Ishikawa (cell line): ENCODE results near the gene FBXO28.

Experiments
- CEBPB ChIP-seq: IDR thresholded peaks from 2 replicates; pipeline ENCODE4 v1.6.1; 2012
- CREB1 ChIP-seq: IDR thresholded peaks from 2 replicates; pipeline ENCODE4 v1.6.1; 2012; ENCODE audit warnings: low read depth
- EGR1 ChIP-seq: IDR thresholded peaks from 2 replicates; pipeline ENCODE4 v1.6.1; 2012
- EP300 ChIP-seq: IDR thresholded peaks from 2 replicates; pipeline ENCODE4 v1.6.1; 2012; ENCODE audit warnings: borderline replicate concordance
- FOXM1 ChIP-seq: IDR thresholded peaks from 2 replicates; pipeline ENCODE4 v1.6.1; 2012; ENCODE audit warnings: low read depth, borderline replicate concordance
- MAX ChIP-seq: IDR thresholded peaks from 2 replicates; pipeline ENCODE4 v1.6.1; 2012
- NFIC ChIP-seq: IDR thresholded peaks from 2 replicates; pipeline ENCODE4 v1.6.1; 2012
- RAD21 ChIP-seq: IDR thresholded peaks from 2 replicates; pipeline ENCODE4 v1.6.1; 2012; ENCODE audit warnings: low read depth
- TAF1 ChIP-seq: IDR thresholded peaks from 2 replicates; pipeline ENCODE4 v1.6.1; 2012; ENCODE audit warnings: low read depth, mild to moderate bottlenecking
- TCF12 ChIP-seq: IDR thresholded peaks from 2 replicates; pipeline ENCODE4 v1.6.1; 2012; ENCODE audit warnings: low read depth
- TEAD4 ChIP-seq: IDR thresholded peaks from 2 replicates; pipeline ENCODE4 v1.6.1; 2012
- YY1 ChIP-seq: IDR thresholded peaks from 2 replicates; pipeline ENCODE4 v1.6.1; 2012; ENCODE audit warnings: low read depth
- ZBTB7A ChIP-seq: IDR thresholded peaks from 2 replicates; pipeline ENCODE4 v1.6.1; 2012; ENCODE audit warnings: low read depth
- TF ChIP-seq, protein P1 (sequence below): IDR thresholded peaks from 2 replicates; pipeline ENCODE4 v1.6.1; 2012; ENCODE audit warnings: low read depth, mild to moderate bottlenecking
- TF ChIP-seq, protein P2 (sequence below): IDR thresholded peaks from 2 replicates; pipeline ENCODE4 v1.6.1; 2012

Gene FBXO28

GRCh38 chr1:224151117-224151516 is 37.2 kb downstream of the FBXO28 start:
- no peak for TF ChIP-seq FOXM1
- no peak for TF ChIP-seq TAF1
- no peak for TF ChIP-seq YY1
- no peak for TF ChIP-seq CREB1
- TF ChIP-seq MAX = no peak
- no peak for TF ChIP-seq CEBPB
- no peak for TF ChIP-seq ZBTB7A
- TF ChIP-seq NFIC = no peak
- TF ChIP-seq, protein P1, sequence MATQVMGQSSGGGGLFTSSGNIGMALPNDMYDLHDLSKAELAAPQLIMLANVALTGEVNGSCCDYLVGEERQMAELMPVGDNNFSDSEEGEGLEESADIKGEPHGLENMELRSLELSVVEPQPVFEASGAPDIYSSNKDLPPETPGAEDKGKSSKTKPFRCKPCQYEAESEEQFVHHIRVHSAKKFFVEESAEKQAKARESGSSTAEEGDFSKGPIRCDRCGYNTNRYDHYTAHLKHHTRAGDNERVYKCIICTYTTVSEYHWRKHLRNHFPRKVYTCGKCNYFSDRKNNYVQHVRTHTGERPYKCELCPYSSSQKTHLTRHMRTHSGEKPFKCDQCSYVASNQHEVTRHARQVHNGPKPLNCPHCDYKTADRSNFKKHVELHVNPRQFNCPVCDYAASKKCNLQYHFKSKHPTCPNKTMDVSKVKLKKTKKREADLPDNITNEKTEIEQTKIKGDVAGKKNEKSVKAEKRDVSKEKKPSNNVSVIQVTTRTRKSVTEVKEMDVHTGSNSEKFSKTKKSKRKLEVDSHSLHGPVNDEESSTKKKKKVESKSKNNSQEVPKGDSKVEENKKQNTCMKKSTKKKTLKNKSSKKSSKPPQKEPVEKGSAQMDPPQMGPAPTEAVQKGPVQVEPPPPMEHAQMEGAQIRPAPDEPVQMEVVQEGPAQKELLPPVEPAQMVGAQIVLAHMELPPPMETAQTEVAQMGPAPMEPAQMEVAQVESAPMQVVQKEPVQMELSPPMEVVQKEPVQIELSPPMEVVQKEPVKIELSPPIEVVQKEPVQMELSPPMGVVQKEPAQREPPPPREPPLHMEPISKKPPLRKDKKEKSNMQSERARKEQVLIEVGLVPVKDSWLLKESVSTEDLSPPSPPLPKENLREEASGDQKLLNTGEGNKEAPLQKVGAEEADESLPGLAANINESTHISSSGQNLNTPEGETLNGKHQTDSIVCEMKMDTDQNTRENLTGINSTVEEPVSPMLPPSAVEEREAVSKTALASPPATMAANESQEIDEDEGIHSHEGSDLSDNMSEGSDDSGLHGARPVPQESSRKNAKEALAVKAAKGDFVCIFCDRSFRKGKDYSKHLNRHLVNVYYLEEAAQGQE = no peak
- TF ChIP-seq EGR1 = no peak
- no peak for TF ChIP-seq RAD21
- no peak for TF ChIP-seq TEAD4
- TF ChIP-seq, protein P2, sequence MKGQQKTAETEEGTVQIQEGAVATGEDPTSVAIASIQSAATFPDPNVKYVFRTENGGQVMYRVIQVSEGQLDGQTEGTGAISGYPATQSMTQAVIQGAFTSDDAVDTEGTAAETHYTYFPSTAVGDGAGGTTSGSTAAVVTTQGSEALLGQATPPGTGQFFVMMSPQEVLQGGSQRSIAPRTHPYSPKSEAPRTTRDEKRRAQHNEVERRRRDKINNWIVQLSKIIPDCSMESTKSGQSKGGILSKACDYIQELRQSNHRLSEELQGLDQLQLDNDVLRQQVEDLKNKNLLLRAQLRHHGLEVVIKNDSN = no peak
- no peak for TF ChIP-seq TCF12
- TF ChIP-seq EP300 = no peak

DNA sequence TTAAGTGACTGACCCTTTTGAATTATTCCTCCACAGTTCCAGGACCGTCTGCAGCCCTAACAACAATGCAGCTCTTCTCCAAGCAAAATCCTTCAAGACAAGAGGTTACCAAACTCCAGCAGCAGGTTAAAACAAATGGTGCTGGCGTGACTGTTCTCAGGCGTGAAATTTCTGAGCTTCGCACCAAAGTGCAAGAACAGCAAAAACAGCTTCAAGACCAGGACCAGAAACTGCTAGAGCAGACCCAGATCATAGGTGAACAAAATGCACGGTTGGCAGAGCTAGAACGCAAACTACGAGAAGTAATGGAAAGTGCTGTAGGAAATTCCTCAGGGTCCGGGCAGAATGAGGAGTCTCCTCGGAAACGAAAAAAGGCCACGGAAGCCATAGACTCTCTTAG is 43.4 kb downstream of the FBXO28 start:
- TF ChIP-seq TCF12 (no peak), CREB1 (no peak), YY1 (no peak), EGR1 (no peak), ZBTB7A (no peak), RAD21 (no peak), TAF1 (no peak), MAX (no peak), TEAD4 (no peak), FOXM1 (no peak), CEBPB (no peak), EP300 (no peak)
- TF ChIP-seq, protein P1 = no peak
- TF ChIP-seq, protein P2 = no peak

- TF ChIP-seq TCF12 (no peak), CEBPB (no peak), RAD21 (no peak), CREB1 (no peak), MAX (no peak), ZBTB7A (no peak), YY1 (no peak), EP300 (no peak), EGR1 (no peak), NFIC (no peak), TAF1 (no peak), TEAD4 (no peak), FOXM1 (no peak)
- TF ChIP-seq, protein P2 = no peak
- TF ChIP-seq, protein P1 = no peak
Observed at GRCh38 chr1:224159541-224159940, 45.6 kb downstream of the FBXO28 start.

GRCh38 chr1:224160171-224160682 is 46.3 kb downstream of the FBXO28 start:
- TF ChIP-seq YY1 (no peak), TEAD4 (no peak), CEBPB (no peak), TCF12 (no peak), TAF1 (no peak), CREB1 (no peak), NFIC (no peak), MAX (no peak), EGR1 (no peak), RAD21 (no peak)
- TF ChIP-seq, protein P2 = no peak
- TF ChIP-seq, protein P1 = no peak
